CD4-positive, alpha-beta T cell treated with Interferon alpha-2 for 1 hour (primary cell): ENCODE results near the gene TULP4.
"Not testable (repeated sequence)": the region's sequence is repeated elsewhere in the genome, so short reads cannot be mapped to it uniquely, and the experiment has no call there.

Experiments used
- DNase-seq, 2 donors: peaks; one replicate each; pipeline ENCODE4 v3.0.0-alpha.2; 2020 to 2022

Gene TULP4

DNA sequence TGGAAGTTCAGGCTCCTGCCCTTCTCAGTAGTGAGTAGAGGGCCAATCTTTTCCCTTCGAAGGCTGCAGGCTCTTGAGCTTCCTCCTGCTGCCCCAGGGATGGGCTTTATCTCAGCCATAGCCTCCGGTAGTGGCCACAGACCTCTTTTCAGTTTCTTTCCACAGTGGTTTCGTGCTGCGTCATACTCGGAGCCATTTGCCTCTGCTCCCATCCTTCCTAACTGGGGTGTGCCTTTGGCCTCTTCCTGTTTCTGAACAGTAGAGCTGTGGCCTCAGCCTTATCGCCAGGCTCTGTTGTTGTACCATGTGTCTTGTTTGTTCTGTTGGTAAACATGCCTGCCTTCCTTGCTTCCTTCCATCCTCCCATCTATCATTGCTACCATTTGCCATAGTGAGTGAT lies 54.1 kb downstream of the TULP4 start:
- DNase-seq = no peak

DNA sequence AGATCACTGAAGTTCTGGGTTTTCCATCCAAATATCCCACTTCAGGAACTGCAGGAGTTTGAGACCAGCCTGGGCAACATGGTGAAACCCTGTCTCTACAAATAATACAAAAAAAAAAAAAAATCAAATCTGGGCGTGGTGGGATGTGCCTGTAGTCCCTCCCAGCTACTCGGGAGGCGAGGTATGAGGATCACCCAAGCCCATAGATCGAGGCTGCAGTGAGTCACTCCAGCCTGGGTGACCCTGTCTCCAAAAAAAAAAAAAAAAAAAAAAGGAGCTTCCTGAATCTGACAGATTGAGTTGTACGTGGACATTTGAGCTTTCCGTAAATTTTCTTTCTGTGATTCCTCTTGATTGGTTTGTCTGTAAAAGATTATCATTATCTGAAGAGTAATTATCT lies 55.6 kb downstream of the TULP4 start:
- DNase-seq = no peak

DNA sequence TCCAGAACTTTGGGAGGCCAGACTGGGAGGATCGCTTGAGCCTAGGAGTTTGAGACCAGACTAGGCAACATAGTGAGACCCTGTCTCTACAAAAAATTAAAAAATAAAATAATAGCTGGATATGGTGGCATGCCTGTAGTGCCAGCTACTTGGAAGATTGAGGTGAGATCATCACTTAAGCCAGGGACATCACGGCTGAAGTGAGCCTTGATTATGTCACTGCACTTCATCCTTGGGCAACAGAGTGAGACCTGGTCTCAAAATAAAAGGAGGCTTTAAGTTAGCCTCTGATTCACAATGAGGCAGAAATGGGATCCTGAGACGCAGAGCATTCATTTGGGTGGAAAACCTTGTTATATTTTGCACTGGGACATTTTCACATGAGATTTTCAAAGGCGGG lies 57.0 kb downstream of the TULP4 start:
- no peak for DNase-seq

DNA sequence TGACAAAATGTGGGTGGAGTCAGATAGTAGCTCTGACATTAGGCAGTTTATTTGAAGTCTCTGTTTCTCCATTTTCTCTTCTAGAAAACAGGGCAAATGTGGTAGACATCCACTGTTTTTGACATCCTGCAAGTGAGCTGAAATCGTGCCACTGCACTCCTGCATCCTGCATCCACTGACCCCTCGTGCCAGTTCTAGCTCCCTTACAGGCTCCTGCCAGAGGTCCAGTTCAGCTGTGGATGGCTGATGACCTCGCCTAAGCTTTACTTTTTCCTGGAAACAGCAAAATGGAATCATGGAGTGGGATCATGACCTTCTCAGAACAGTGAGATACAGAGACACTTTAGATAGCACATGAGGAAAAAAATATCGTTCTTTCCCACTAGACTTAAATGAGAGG lies 58.5 kb downstream of the TULP4 start:
- no peak for DNase-seq

DNA sequence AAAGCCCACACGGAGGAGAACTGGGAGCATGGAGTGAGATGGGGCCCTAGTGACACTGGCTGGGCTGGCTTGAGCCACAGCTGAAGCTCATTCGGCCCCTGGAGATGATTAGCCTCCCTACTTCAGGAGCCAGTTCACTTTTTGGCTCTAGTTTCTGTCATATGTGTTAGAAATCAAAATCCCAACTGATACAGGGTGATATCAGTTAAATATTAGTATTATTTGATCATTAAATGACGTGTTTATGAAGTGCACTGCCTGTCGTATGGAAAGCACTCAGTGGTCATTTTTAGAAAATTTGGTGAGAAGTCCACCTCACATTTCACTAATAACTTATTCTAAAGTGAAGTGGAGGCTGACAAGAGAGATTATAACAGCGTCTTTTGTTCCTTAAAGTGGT lies 59.0 kb downstream of the TULP4 start:
- DNase-seq = no peak

DNA sequence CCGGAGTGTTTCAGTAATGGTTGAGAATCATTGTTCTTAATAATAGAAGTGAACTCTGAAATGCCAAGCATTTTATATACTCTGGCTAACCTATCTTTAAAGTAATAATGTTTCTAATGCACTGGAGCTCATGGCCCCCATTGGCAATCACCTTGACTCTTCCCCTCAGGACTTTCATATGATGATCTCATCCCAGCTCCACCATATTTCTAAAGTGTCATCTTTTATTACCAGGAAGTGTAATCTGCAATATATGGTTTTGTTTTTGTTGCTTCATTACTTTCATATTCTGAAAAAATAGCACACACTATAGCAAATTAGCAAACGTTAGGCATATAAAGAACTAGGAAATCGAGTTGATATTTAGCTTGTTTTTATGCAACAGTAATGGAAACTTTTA lies 60.3 kb downstream of the TULP4 start:
- no peak for DNase-seq

DNA sequence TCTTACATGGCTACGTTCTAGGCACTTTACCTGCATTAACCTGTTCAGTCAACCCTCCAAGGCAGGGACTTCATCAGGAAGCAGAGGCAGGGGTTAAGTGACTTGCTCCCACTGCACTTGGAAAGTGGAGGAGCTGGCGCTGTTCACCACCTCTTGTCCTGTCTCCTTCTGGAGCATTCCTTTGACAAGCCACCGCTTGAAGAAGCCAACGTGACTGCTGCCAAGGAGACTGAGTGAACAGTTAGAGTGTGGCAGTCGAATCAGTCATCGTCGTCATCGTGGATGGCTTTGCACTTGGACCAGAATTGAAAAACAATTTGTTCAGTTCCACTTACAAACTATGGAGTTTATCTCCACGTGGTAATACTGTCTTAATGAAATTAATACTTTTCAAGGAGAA lies 60.9 kb downstream of the TULP4 start:
- DNase-seq = no peak

DNA sequence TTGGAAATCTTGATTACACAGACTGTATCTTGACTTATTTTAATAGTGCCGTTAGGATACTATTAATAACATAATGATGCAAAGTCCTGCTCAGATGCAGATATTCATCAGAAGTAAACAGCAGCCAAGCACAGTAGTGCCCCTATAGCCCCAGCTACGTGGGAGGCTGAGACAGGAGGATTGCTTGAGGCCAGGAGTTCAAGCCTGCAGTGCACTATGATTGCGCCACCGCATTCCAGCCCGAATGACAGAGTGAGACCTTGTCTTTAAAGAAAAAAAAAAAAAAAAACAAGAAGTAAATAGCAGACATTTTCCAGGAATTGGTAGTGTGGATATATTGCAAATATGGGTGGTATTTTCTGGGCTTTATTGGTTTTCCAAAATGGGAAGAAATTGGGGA lies 61.8 kb downstream of the TULP4 start:
- no peak for DNase-seq

DNA sequence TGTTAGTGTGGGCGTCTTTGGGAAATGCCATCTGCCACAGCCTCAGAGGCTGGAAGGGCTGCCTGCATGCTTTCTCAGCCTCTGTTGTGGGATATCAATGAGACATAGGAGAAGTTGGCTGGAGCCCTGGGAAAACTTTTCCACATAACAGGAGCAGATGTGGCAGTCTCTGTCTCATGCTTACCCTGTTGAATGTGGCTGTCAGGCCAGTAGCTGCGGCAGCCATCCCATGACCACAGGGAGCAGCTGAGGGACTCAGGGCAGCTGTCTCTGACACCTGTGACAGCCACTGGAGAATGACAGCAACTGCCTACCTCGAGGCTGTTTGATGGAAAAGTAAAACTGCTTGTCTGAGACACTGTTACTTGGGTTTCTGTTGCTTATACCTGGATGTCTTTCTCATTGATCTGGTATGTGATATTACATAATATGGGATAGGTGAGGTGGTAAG lies 64.4 kb downstream of the TULP4 start:
- DNase-seq = no peak

DNA sequence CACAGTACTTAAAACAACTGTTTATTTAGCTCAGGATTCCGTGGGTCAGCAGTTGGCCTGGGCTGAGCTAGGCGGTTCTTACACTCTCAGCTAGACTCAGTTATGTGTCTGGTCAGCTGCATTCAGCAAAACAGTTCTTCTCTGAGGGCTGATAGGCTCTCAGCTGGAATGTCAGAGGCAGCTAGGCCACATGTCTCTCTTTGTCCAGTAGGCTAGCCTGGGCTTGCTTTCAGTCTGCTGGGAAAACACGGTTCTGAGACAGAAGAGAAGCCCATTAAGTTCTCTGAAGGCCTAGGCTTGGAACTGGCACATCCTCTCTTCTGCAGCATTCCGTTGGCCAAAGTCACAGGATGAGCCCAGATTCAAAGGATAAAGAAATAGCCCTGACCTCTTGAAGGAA lies 65.6 kb downstream of the TULP4 start:
- DNase-seq = no peak

DNA sequence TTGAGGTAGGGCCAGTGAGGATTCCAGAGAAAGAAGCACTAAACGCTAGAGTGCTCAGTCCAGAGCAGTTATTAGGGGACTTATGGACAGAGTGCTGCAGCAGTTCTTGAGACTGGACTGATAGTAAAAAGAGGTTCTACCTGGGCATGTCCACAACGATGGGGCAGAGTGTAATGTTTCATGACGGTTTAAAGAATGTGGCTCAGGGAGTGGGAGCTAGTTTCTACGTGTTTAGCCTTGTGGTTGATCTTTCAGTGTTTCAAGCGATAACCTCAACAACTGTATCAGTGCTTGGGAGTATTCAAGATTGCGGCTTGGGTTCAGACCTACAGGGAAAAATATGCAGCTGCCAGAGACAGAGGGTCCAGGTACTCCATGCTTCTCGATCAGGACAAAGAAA lies 67.1 kb downstream of the TULP4 start:
- no peak for DNase-seq

DNA sequence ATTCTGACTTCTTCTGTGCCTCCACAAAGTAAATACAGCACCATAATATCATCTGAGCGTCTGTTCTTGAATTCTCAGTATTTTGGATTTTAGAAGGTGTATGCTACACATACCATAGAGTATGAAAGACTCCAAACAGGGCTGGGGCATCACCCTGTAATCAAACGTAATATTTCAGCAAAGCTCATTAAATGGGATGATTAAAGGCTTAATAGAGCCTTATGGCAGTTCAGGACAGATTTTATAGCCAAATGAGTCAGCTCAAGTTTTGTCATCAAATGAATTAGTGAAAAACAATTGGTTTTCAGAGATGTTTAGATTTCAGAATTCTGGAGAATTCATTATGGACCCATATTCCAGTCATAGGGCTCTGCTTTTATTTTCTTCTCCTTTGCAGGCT lies 68.9 kb downstream of the TULP4 start:
- no peak for DNase-seq

DNA sequence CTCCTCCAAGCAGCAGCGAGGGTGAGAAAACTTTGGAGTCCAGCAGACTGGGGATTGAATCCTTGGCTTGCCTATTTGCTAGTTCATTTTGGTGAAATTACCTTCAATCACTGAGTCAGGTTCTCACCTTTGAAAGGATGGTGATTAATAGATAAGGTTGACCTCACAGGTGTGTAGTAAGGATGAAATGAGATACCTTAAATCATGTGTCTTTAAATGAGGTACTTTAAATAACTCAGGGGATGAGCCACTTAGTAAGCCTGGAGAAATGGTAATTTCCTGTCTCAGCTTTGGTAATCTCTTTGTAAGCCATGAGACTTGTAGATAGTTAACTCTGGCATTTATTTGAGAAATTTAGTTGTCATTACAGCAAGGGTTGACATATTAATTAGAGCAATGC lies 70.2 kb downstream of the TULP4 start:
- DNase-seq = no peak

DNA sequence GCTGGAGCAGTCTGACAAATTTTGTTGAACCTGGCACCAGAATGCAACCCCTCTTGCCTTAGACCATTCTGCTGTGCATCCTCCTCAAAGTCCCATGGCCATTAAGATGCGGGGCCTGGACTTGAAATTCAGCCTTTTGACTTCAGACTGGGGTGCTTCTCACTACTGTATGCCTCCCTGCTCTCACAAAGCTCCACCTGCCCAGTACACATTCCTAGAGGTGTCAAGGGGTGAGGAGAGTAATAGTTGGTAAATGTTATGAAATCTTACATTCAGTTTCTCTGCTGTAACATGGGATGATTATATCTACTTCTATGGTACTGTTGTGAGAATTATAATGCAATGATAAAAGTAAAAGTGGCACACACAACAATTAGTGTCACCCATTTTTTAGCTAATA lies 70.8 kb downstream of the TULP4 start:
- DNase-seq = no peak

DNA sequence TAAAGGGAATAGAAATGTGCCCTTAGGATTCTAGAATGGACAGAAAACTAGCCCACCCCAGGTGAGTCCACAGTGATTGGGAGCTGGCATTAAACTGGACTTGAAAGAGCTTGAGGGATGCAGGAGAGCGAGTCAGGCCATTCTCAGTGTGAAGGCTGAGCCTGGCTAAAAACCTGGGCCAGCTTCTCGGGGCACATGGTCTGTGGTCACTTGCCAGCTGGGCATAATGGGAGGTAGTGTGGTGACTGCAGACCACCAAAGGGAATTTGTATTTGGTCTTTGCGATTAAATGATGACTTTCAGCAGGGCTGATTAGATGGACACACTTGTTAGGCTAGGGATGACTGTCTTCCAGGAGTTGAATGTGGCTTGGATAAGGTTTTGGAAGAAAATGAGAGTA lies 71.3 kb downstream of the TULP4 start:
- DNase-seq = no peak

DNA sequence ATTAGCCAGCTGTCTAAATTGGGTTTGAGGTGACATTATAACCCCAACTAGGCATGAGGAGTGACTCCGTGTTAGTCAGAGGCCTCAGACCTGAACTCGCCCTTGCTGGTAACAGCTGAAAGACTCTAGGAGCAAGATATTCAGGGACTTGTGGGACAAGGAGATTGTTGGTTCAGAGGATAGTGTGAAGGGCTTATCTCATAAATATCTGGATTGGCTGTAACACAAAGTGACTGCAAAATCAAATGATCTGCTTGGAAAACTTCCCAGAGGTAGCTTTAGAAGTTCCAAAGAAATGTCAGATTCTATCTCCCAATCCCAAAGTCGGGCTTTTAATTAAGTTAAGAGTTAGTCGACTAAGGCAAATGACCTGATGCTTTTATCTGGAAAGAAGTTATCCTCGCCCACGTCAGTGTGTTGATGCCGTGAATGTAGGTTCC lies 72.4 kb downstream of the TULP4 start:
- no peak for DNase-seq

DNA sequence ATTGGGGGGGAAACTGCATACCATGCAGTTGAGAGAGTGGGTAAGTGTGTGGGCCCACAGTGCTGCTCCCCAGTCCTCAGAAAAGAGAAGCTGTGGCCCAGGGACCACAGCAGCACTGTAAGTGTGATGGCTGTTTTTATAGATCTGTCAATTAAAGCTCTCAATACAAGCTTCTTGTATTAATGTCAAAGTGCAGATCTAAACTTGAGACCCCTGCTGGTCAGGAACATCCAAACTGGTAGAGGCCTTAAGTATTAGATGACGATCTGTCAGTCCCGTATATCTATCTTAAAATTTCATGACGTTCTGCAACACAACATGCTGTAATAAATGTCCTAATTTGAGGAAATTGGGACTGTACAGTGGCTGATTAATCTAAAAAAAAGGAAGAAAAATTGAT lies 74.8 kb downstream of the TULP4 start:
- peak in 1 of 2 donors; percentile 37 for DNase-seq

DNA sequence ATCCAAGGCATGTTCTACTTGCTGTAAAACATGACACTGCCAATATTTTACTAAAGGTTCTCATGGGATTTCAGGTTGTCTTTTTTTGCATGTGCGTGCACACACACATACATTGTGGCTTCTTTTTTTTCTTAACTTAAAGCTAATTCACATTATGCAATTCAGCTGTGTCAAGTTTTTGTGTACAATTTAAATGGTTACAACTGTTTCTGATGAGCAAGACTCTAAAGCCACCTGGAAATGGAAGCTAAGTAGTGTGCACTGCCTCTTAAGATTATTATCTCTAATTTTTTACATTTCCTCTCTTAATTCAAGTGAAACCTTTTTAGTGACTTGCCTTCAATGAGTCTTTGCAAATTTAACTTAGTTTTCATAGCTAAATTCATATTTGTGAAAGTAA lies 75.3 kb downstream of the TULP4 start:
- no peak for DNase-seq

DNA sequence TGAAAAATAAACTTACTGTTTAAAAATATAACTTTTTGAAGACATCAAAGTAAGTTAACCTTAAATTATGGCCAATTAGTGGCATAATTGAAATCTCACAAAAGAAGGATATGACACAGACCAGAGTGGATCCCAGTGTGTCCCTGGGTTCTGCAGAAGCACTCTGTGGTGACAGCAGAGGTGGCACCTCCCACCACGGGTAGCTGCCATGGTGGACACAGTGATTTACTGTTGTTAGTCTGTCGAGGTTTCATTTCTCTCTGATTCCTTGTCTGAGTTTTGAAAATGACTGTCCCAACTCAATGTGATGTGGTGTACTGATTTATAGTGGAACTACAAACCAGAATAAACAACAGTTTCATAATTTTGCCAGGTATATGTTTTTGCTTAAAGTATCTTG lies 76.5 kb downstream of the TULP4 start:
- no peak for DNase-seq

DNA sequence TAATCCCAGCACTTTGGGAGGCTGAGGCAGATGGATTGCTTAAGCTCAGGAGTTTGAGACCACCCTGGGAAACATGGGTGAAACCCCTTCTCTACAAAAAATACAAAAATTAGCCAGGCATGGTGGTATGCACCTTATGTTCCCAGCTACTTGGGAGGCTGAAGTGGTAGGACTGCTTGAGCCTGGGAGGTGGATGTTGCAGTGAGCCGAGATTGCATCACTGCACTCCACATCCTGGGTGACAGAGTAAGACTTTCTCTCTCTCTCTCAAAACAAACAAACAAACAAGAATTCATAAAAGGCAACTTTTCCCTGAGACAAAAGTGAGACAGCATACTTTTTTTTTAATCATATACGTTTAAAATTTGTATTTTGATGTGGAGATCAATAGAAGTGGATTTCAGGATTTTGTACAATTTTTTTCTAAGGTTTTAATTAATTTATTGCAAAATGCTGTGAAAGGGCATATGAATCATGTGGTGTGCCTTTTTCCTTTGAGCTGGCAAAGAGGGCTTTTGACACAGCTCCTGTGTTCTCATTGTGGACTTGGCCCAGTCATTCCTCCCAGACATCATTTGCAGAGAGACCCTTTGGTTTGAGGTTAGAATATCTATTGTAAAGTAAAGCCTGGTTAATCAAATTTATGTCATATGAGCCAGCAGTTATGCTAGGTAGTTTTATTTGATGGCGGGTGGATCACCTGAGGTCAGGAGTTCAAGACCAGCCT lies 77.1 kb downstream of the TULP4 start:
- no peak for DNase-seq

DNA sequence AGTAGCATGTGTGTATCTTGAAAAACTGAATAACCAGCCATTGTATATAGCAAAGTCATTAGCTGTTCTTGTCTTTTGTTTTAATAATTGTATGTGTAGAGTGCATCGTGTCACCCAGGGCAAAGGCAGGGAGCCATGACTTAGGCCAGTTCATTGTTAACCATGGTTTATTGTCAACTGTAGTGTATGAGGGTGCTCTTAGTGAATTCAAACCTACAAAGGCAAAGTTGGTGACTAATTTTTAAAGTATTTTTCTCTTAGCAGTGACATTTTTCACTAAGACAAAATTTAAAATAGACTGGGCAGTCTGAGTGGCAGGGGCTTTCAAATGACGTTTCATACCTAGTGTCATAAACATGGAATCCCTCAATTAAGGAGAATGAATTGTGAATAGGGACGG lies 79.0 kb downstream of the TULP4 start:
- no peak for DNase-seq

DNA sequence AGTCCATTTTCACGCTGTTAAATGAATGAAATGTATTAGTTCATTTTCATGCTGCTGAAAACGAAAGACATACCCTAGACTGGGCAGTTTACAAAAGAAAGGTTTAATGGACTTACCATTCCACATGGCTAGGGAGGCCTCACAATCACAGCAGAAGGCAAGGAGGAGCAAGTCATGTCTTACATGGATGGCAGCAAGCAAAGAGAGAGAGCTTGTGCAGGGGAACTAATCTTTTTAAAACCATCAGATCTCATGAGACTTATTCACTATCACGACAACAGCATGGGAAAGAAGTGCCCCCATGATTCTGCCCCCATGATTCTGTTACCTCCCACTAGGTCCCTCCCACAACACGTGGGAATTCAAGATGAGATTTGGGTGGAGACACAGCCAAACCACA lies 79.7 kb downstream of the TULP4 start:
- not testable (repeated sequence) for DNase-seq

DNA sequence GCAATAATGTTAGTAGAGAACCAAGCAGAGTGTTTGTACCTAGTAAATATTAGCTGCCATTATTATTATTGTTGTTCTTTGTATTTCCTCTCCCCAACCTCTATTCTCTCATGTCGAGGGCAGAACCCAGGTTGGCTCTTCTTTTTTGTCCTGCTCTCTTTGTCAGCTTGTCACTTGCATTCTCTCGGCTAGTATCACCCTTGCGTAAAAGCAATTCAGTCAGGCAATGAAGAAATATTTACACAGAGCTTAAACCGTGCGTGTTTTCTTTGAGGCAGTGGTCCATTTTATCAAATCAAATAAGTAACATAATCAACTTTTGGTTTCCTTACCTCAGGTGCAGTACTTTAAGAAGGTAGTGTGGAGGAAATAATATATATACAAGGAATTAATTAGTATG lies 83.9 kb downstream of the TULP4 start:
- no peak for DNase-seq

DNA sequence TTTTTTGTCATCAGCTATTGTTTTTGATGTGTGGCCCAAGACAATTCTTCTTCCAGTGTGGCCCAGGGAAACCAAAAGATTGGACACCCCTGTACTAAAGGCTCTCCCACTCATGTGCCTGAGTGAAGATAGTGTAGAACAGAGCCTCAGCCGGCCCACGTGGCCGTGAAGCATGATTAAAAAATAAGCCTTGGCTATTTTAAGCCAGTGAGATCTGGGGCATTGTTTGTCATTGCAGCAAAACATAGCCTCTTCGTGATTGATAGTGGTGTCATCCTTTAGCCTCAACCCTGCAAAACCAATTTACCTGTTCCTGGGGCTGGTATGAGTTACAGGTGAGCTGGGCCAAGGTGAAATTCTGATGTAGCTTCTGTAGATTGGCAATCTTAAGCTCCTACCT lies 85.3 kb downstream of the TULP4 start:
- DNase-seq = no peak

DNA sequence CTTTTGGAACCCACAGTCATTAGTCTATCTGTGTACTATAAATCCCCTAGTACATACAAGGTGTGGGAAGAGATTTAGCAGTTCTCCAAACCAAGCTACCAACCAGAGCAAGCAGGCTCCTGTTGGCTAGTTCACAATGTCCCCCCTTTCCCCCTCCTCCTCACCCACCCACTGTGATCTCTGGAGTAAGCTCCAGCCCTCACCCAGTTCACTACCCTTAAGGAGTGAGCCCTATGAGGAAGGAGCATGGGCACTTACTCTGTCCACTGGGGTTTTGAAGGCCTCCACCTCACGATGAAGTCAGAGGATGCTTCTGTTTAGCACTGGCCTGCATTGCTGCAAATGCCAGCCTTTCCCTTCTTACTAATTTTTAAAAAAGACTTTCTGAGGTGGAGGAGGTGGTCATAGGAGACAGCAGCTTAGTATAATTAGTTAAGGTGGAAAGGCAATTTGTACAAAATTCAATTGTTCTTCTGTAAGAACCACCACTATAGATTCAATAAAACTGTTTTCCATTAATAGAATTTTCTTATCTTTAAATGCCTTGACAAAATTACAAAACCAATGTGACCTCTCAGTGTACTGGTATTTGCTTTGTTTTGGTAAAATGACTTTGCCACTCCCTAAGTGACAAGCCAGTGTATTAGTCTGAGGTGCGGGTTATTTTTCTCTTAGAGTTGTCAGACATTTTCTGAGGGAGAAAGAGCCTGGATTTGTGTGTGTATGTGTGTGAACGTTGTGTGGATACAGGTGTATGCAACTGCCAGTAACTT lies 86.2 kb downstream of the TULP4 start:
- DNase-seq = no peak
